ENCODE results near the gene KRT32.

Gene KRT32

DNA sequence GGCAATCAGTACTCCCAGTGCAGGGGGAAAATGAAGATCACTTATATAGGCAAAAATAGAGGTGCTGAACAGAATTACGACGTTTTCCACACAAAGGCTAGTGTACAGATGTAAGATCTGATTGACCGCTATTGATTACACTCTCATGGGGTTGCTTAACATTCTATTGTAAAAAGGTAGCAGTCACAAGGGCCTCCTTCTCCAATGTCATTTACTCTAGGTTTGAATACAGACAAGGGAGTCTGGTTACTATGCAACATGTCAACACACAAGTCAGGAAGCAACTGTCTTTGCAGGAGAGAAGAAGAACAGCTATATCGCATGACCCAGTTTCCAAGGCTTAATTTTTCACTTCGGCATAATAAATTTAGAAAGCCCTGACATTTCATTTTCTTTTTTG lies 50.7 kb downstream of the KRT32 start:
- no peak for TF ChIP-seq BACH2 (CRISPR knock-in tag; IDR thresholded peaks at IDR 0.05; ENCODE audit: borderline replicate concordance)
- TF ChIP-seq TCF4 (CRISPR knock-in tag; IDR thresholded peaks at IDR 0.05; ENCODE audit: borderline replicate concordance), result no peak
- TF ChIP-seq, protein P1, sequence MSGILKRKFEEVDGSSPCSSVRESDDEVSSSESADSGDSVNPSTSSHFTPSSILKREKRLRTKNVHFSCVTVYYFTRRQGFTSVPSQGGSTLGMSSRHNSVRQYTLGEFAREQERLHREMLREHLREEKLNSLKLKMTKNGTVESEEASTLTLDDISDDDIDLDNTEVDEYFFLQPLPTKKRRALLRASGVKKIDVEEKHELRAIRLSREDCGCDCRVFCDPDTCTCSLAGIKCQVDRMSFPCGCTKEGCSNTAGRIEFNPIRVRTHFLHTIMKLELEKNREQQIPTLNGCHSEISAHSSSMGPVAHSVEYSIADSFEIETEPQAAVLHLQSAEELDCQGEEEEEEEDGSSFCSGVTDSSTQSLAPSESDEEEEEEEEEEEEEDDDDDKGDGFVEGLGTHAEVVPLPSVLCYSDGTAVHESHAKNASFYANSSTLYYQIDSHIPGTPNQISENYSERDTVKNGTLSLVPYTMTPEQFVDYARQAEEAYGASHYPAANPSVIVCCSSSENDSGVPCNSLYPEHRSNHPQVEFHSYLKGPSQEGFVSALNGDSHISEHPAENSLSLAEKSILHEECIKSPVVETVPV (CRISPR knock-in tag; IDR thresholded peaks at IDR 0.05), result no peak
- TF ChIP-seq ZNF70 (CRISPR knock-in tag; IDR thresholded peaks at IDR 0.05), result no peak
- TF ChIP-seq ZFP3 (CRISPR knock-in tag; IDR thresholded peaks at IDR 0.05), result no peak
- no peak for TF ChIP-seq SNAI2 (CRISPR knock-in tag; IDR thresholded peaks at IDR 0.05)
- TF ChIP-seq ZC3H10 (CRISPR knock-in tag; IDR thresholded peaks at IDR 0.05), result no peak
- no peak for ATAC-seq

DNA sequence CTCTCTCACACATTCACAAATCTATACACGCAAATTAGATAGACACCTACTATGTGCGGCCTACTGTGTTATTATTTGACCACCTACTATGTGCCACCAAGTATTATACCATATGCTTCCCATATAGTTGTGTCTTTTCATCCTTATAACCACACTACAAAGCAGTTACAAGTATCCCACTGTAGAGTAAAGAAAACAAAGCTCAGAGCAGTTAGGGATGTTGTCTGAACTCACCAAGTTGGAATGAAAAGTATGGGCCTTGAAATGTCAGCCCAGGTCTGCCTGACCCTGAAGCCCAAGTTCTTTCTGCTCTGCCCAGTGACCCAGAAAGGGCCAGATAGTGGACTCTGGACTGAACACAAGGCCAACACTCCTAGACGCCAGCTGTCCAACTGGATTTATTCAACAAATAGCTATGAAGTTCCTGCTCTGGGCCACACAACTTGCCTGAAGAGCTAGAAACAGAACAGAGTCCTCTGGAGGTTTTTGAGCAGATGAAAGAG lies 51.3 kb downstream of the KRT32 start:
- no peak for ATAC-seq
- no peak for TF ChIP-seq TOX (CRISPR knock-in tag; IDR thresholded peaks at IDR 0.05; ENCODE audit: borderline replicate concordance)
- TF ChIP-seq, protein P2, sequence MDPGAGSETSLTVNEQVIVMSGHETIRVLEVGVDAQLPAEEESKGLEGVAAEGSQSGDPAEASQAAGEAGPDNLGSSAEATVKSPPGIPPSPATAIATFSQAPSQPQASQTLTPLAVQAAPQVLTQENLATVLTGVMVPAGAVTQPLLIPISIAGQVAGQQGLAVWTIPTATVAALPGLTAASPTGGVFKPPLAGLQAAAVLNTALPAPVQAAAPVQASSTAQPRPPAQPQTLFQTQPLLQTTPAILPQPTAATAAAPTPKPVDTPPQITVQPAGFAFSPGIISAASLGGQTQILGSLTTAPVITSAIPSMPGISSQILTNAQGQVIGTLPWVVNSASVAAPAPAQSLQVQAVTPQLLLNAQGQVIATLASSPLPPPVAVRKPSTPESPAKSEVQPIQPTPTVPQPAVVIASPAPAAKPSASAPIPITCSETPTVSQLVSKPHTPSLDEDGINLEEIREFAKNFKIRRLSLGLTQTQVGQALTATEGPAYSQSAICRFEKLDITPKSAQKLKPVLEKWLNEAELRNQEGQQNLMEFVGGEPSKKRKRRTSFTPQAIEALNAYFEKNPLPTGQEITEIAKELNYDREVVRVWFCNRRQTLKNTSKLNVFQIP (CRISPR knock-in tag; IDR thresholded peaks at IDR 0.05; ENCODE audit: borderline replicate concordance, low read depth), result no peak
- TF ChIP-seq, protein P1 (CRISPR knock-in tag; IDR thresholded peaks at IDR 0.05), result no peak
- no peak for TF ChIP-seq ZNF8 (CRISPR knock-in tag; IDR thresholded peaks at IDR 0.05)

GRCh38 chr17:41415411-41415810 lies 51.8 kb downstream of the KRT32 start:
- no peak for ATAC-seq

More at GRCh38 chr17:41415411-41415810, 51.8 kb downstream of the KRT32 start:
- TF ChIP-seq, protein P3, sequence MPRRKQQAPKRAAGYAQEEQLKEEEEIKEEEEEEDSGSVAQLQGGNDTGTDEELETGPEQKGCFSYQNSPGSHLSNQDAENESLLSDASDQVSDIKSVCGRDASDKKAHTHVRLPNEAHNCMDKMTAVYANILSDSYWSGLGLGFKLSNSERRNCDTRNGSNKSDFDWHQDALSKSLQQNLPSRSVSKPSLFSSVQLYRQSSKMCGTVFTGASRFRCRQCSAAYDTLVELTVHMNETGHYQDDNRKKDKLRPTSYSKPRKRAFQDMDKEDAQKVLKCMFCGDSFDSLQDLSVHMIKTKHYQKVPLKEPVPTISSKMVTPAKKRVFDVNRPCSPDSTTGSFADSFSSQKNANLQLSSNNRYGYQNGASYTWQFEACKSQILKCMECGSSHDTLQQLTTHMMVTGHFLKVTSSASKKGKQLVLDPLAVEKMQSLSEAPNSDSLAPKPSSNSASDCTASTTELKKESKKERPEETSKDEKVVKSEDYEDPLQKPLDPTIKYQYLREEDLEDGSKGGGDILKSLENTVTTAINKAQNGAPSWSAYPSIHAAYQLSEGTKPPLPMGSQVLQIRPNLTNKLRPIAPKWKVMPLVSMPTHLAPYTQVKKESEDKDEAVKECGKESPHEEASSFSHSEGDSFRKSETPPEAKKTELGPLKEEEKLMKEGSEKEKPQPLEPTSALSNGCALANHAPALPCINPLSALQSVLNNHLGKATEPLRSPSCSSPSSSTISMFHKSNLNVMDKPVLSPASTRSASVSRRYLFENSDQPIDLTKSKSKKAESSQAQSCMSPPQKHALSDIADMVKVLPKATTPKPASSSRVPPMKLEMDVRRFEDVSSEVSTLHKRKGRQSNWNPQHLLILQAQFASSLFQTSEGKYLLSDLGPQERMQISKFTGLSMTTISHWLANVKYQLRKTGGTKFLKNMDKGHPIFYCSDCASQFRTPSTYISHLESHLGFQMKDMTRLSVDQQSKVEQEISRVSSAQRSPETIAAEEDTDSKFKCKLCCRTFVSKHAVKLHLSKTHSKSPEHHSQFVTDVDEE (CRISPR knock-in tag; IDR thresholded peaks at IDR 0.05), result no peak
- TF ChIP-seq SNAI2 (CRISPR knock-in tag; IDR thresholded peaks at IDR 0.05), result no peak
- no peak for TF ChIP-seq TOX (CRISPR knock-in tag; IDR thresholded peaks at IDR 0.05; ENCODE audit: borderline replicate concordance)
- TF ChIP-seq BACH2 (CRISPR knock-in tag; IDR thresholded peaks at IDR 0.05; ENCODE audit: borderline replicate concordance), result no peak
- no peak for TF ChIP-seq ARNTL (CRISPR knock-in tag; IDR thresholded peaks at IDR 0.05; ENCODE audit: borderline replicate concordance, low read depth)
- no peak for TF ChIP-seq CSDC2 (CRISPR knock-in tag; IDR thresholded peaks at IDR 0.05)
- no peak for TF ChIP-seq RARB (CRISPR knock-in tag; IDR thresholded peaks at IDR 0.05)
- no peak for TF ChIP-seq ZNF565 (CRISPR knock-in tag; conservative IDR thresholded peaks at IDR 0.05; ENCODE audit: low read depth)
- no peak for TF ChIP-seq TCF4 (CRISPR knock-in tag; IDR thresholded peaks at IDR 0.05; ENCODE audit: borderline replicate concordance)
- TF ChIP-seq OSR1 (CRISPR knock-in tag; IDR thresholded peaks at IDR 0.05), result no peak
- no peak for TF ChIP-seq CREB5 (CRISPR knock-in tag; IDR thresholded peaks at IDR 0.05; ENCODE audit: low read depth)
- no peak for TF ChIP-seq PATZ1 (CRISPR knock-in tag; IDR thresholded peaks at IDR 0.05; ENCODE audit: borderline replicate concordance)
- no peak for TF ChIP-seq ESRRG (CRISPR knock-in tag; IDR thresholded peaks at IDR 0.05)

Data from SK-N-SH treated with all-trans-retinoic acid at 6 μM for 48 hours (cell line).